ENCODE results near the gene CEMP1. TPM values are rescaled to one million over a fixed set of nuclear protein-coding genes. Genes with fewer than 3 reads are reported as not detected.

CEMP1 gene
- total RNA-seq, 5 donors from 2014 or later (not counting 1 experiment from before 2014, with no cell fraction given), result 0.26 to 3.1 (median 1.1) TPM; not detected in 1

GRCh38 chr16:2507665-2508064, 23.5 kb downstream of the CEMP1 start:
- Histone ChIP-seq H3K36me3 (ENCODE audit: control insufficient read depth in 2 of 2, extremely low read depth in 1 of 2, insufficient read depth in 1 of 2, low read length in 1 of 2) (no peaks in the 10 kb centered on the region), H3K27me3 (replicated peaks in 1 of 2; ENCODE audit: control insufficient read depth in 2 of 2, extremely low read depth in 1 of 2, insufficient read depth in 2 of 2, low read length in 1 of 2) (peaks cover 0 to 8% of the 10 kb centered on the region in 2 experiments), H3K4me3 (ENCODE audit: control insufficient read depth in 1 of 2, extremely low read depth in 1 of 2, low read length in 1 of 2) (no peak overlapping the region), H3K27ac (ENCODE audit: low read length) (no peak overlapping the region), H3K4me1 (ENCODE audit: control insufficient read depth in 1 of 2, extremely low read depth in 1 of 2, insufficient read depth in 2 of 2, low read length in 2 of 2) (peaks cover 0 to 2% of the 10 kb centered on the region in 2 experiments), H3K9me3 (no peaks in the 10 kb centered on the region)
- WGBS (ENCODE audit: insufficient coverage), result 91% methylated on average over 8 of the region's 11 CpGs
- CTCF ChIA-PET, result no interaction called here
- ATAC-seq (replicated peaks in 1 of 4) (no peak), DNase-seq (no peak)
- no peak overlapping the region for H3K27ac Mint-ChIP-seq
- no peaks in the 10 kb centered on the region for H3K36me3 Mint-ChIP-seq
- no peaks in the 10 kb centered on the region for H3K27me3 Mint-ChIP-seq
- H3K4me1 Mint-ChIP-seq, result peaks cover 5 to 15% (median 8%) of the 10 kb centered on the region in 3 donors
- no peaks in the 10 kb centered on the region for H3K9me3 Mint-ChIP-seq
- H3K4me3 Mint-ChIP-seq, result no peak overlapping the region
- POLR2A ChIA-PET, result no interaction called here

- H3K4me3 ChIP-seq (ENCODE audit: control insufficient read depth in 1 of 2, extremely low read depth in 1 of 2, low read length in 1 of 2), result no peak overlapping the region
Measured at GRCh38 chr16:2507052-2507659, 24.1 kb downstream of the CEMP1 start.

GRCh38 chr16:2505695-2506094, 25.5 kb downstream of the CEMP1 start:
- Mint-ChIP-seq H3K36me3 (no peaks in the 10 kb centered on the region), H3K9me3 (no peaks in the 10 kb centered on the region), H3K4me3 (no peak overlapping the region), H3K4me1 (peaks cover 0 to 10% (median 2%) of the 10 kb centered on the region in 3 donors), H3K27me3 (no peaks in the 10 kb centered on the region), H3K27ac (no peak overlapping the region)
- Histone ChIP-seq H3K9me3 (no peaks in the 10 kb centered on the region), H3K4me3 (ENCODE audit: control insufficient read depth in 1 of 2, extremely low read depth in 1 of 2, low read length in 1 of 2) (no peak overlapping the region), H3K4me1 (ENCODE audit: control insufficient read depth in 1 of 2, extremely low read depth in 1 of 2, insufficient read depth in 2 of 2, low read length in 2 of 2) (peaks cover 0 to 9% of the 10 kb centered on the region in 2 experiments), H3K27ac (ENCODE audit: low read length) (no peak overlapping the region), H3K36me3 (ENCODE audit: control insufficient read depth in 2 of 2, extremely low read depth in 1 of 2, insufficient read depth in 1 of 2, low read length in 1 of 2) (no peaks in the 10 kb centered on the region), H3K27me3 (replicated peaks in 1 of 2; ENCODE audit: control insufficient read depth in 2 of 2, extremely low read depth in 1 of 2, insufficient read depth in 2 of 2, low read length in 1 of 2) (no peaks in the 10 kb centered on the region)
- CTCF ChIA-PET, result no interaction called here
- WGBS (ENCODE audit: insufficient coverage), result 95% methylated on average over 10 of the region's 14 CpGs
- POLR2A ChIA-PET, result no interaction called here
- DNase-seq, result no peak
- ATAC-seq (replicated peaks in 1 of 4), result no peak

More at GRCh38 chr16:2507052-2507659, 24.1 kb downstream of the CEMP1 start:
- no peaks in the 10 kb centered on the region for H3K9me3 ChIP-seq
- ATAC-seq (replicated peaks in 1 of 4), result peak; percentile 11 to 43 (median 31)
- Mint-ChIP-seq H3K9me3 (no peaks in the 10 kb centered on the region), H3K36me3 (no peaks in the 10 kb centered on the region), H3K4me1 (peaks cover 0 to 10% (median 4%) of the 10 kb centered on the region in 3 donors), H3K27me3 (no peaks in the 10 kb centered on the region), H3K27ac (no peak overlapping the region), H3K4me3 (no peak overlapping the region)
- 57% methylated on average over 13 of the region's 14 CpGs for WGBS (ENCODE audit: insufficient coverage)
- ChIA-PET POLR2A (no interaction called here), CTCF (no interaction called here)
- peak in 1 of 35 experiments; percentile 32 for DNase-seq
- no peaks in the 10 kb centered on the region for H3K4me1 ChIP-seq (ENCODE audit: control insufficient read depth in 1 of 2, extremely low read depth in 1 of 2, insufficient read depth in 2 of 2, low read length in 2 of 2)
- no peaks in the 10 kb centered on the region for H3K36me3 ChIP-seq (ENCODE audit: control insufficient read depth in 2 of 2, extremely low read depth in 1 of 2, insufficient read depth in 1 of 2, low read length in 1 of 2)
- no peak overlapping the region for H3K27ac ChIP-seq (ENCODE audit: low read length)
- peaks cover 0 to 6% of the 10 kb centered on the region in 2 experiments for H3K27me3 ChIP-seq (replicated peaks in 1 of 2; ENCODE audit: control insufficient read depth in 2 of 2, extremely low read depth in 1 of 2, insufficient read depth in 2 of 2, low read length in 1 of 2)

GRCh38 chr16:2501946-2502895, 29.0 kb downstream of the CEMP1 start:
- Histone ChIP-seq H3K27me3 (replicated peaks in 1 of 2; ENCODE audit: control insufficient read depth in 2 of 2, extremely low read depth in 1 of 2, insufficient read depth in 2 of 2, low read length in 1 of 2) (no peaks in the 10 kb centered on the region), H3K36me3 (ENCODE audit: control insufficient read depth in 2 of 2, extremely low read depth in 1 of 2, insufficient read depth in 1 of 2, low read length in 1 of 2) (peaks cover 2 to 7% of the 10 kb centered on the region in 2 donors), H3K4me3 (ENCODE audit: control insufficient read depth in 1 of 2, extremely low read depth in 1 of 2, low read length in 1 of 2) (no peak overlapping the region), H3K9me3 (no peaks in the 10 kb centered on the region), H3K27ac (ENCODE audit: low read length) (no peak overlapping the region), H3K4me1 (ENCODE audit: control insufficient read depth in 1 of 2, extremely low read depth in 1 of 2, insufficient read depth in 2 of 2, low read length in 2 of 2) (peaks cover 0 to 9% of the 10 kb centered on the region in 2 experiments)
- no peaks in the 10 kb centered on the region for H3K9me3 Mint-ChIP-seq
- H3K27ac Mint-ChIP-seq, result no peak overlapping the region
- no peak for ATAC-seq (replicated peaks in 1 of 4)
- ChIA-PET POLR2A (no interaction called here), CTCF (interaction anchor here (0.5 to 1.1 kb wide), 3 partner anchors 99 to 309 kb away, joined by 3 to 5 read pairs (median 4); no protein-coding TSS in a partner anchor)
- WGBS (ENCODE audit: insufficient coverage), result 89% methylated on average over 16 of the region's 18 CpGs
- no peak for DNase-seq
- H3K36me3 Mint-ChIP-seq, result peaks cover 6% of the 10 kb centered on the region
- no peaks in the 10 kb centered on the region for H3K27me3 Mint-ChIP-seq
- H3K4me3 Mint-ChIP-seq, result no peak overlapping the region
- peaks cover 0 to 2% (median 0%) of the 10 kb centered on the region in 3 donors for H3K4me1 Mint-ChIP-seq

- CTCF ChIA-PET, result interaction anchor here (0.7 to 1.1 kb wide), 2 partner anchors 98 to 306 kb away, joined by 4 to 5 read pairs; no protein-coding TSS in a partner anchor
Measured at GRCh38 chr16:2500918-2501750, 30.1 kb downstream of the CEMP1 start.

More at GRCh38 chr16:2500918-2501750, 30.1 kb downstream of the CEMP1 start:
- Mint-ChIP-seq H3K4me1 (no peaks in the 10 kb centered on the region), H3K27me3 (no peaks in the 10 kb centered on the region), H3K4me3 (no peak overlapping the region), H3K36me3 (peaks cover 9% of the 10 kb centered on the region), H3K27ac (no peak overlapping the region), H3K9me3 (no peaks in the 10 kb centered on the region)
- peak; percentile 45 to 89 (median 72) for DNase-seq
- peaks cover 0 to 9% of the 10 kb centered on the region in 2 experiments for H3K4me1 ChIP-seq (ENCODE audit: control insufficient read depth in 1 of 2, extremely low read depth in 1 of 2, insufficient read depth in 2 of 2, low read length in 2 of 2)
- no peak overlapping the region for H3K27ac ChIP-seq (ENCODE audit: low read length)
- 49% methylated on average over 19 of the region's 23 CpGs for WGBS (ENCODE audit: insufficient coverage)
- H3K4me3 ChIP-seq (ENCODE audit: control insufficient read depth in 1 of 2, extremely low read depth in 1 of 2, low read length in 1 of 2), result no peak overlapping the region
- H3K27me3 ChIP-seq (replicated peaks in 1 of 2; ENCODE audit: control insufficient read depth in 2 of 2, extremely low read depth in 1 of 2, insufficient read depth in 2 of 2, low read length in 1 of 2), result no peaks in the 10 kb centered on the region
- peak; percentile 90 to 98 (median 94) for ATAC-seq (replicated peaks in 1 of 4)
- POLR2A ChIA-PET, result interaction anchor here in 1 of 2 donors (0.8 kb wide), 1 partner anchor 306 kb away, joined by 3 read pairs; no protein-coding TSS in a partner anchor
- no peaks in the 10 kb centered on the region for H3K9me3 ChIP-seq
- H3K36me3 ChIP-seq (ENCODE audit: control insufficient read depth in 2 of 2, extremely low read depth in 1 of 2, insufficient read depth in 1 of 2, low read length in 1 of 2), result peaks cover 7 to 10% of the 10 kb centered on the region in 2 donors

Data from T-cell (primary cell).